ENCODE data around the gene FABP3. TPM values are rescaled to one million over a fixed set of nuclear protein-coding genes. Genes with fewer than 3 reads are reported as not detected.

The FABP3 gene
- 2.7 TPM for polyA plus RNA-seq (2013, experiment 1 of 4)
- 2.0 TPM for polyA plus RNA-seq (2013, experiment 2 of 4)
- polyA plus RNA-seq (2013, experiment 3 of 4) = 2.8 TPM
- 1.4 TPM for polyA plus RNA-seq (2013, experiment 4 of 4)

GRCh38 chr1:31373056-31373896 lies at the start of gene FABP3:
FABP3 (minus strand) TSS chr1:31373076; CDS start chr1:31373014, 62 bp downstream.
- peaks cover 20% of the 10 kb centered on the region for H3K4me1 ChIP-seq (ENCODE audit: control insufficient read depth, insufficient read depth, low read length)
- WGBS, 2 experiments = 1% methylated on average over 44 of the region's 44 CpGs

DNA sequence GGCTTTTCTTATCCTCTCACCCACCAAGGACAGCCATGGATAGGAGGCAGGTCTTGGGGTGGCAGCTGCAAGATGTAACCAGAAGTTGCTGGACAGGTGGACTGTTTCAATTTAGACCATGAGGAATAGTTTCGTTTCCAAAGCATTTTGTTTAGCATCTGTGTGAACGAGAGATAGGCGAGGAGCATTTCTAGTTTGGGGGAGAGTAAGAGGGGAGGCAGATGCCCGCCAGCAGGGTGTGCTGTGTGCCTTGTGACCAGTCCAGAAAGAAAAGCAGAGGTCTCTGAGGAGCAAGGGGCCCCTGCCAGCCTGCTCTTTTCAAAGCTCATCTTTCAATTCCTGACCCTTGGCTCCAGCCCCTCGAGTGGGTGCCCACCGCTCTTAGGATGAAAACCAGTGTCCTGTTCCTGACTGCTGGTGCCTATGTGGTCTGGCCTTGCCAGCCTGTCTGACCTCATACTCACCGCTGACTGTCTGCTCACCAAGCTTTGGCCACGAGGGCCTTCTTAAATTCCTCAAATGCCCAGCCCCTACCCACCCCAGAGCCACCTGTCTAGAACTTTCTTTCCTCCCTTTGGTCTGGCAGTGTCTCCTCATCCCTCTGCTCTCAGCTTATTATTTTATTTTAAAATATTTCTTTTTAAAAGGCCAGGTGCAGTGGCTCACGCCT lies 48.6 kb upstream of the FABP3 start:
- Histone ChIP-seq H3K27me3 (ENCODE audit: control insufficient read depth, insufficient read depth, low read length, poor library complexity, severe bottlenecking) (no peaks in the 10 kb centered on the region), H3K27ac (ENCODE audit: insufficient read depth, low read depth, low read length, poor library complexity, severe bottlenecking) (no peak overlapping the region), H3K36me3 (ENCODE audit: control insufficient read depth, insufficient read depth, low read length) (no peaks in the 10 kb centered on the region), H3K9me3 (ENCODE audit: control insufficient read depth, low read length) (no peaks in the 10 kb centered on the region), H3K4me1 (ENCODE audit: control insufficient read depth, insufficient read depth, low read length) (peaks cover 5% of the 10 kb centered on the region), H3K4me3 (ENCODE audit: insufficient read depth, low read depth, low read length) (no peak overlapping the region)
- WGBS, 2 experiments = 62 to 63% methylated on average over 9 of the region's 9 CpGs

More at GRCh38 chr1:31373056-31373896, at the start of gene FABP3:
- no peaks in the 10 kb centered on the region for H3K36me3 ChIP-seq (ENCODE audit: control insufficient read depth, insufficient read depth, low read length)
- no peaks in the 10 kb centered on the region for H3K9me3 ChIP-seq (ENCODE audit: control insufficient read depth, low read length)
- H3K27ac ChIP-seq (ENCODE audit: insufficient read depth, low read depth, low read length, poor library complexity, severe bottlenecking) = peak within 1 kb of the TSS; percentile 68
- H3K27me3 ChIP-seq (ENCODE audit: control insufficient read depth, insufficient read depth, low read length, poor library complexity, severe bottlenecking) = peaks cover 10% of the 10 kb centered on the region
- H3K4me3 ChIP-seq (ENCODE audit: insufficient read depth, low read depth, low read length) = peak within 1 kb of the TSS; percentile 41

- 82 to 84% methylated on average over 5 of the region's 5 CpGs for WGBS, 2 experiments
- no peak overlapping the region for H3K27ac ChIP-seq (ENCODE audit: insufficient read depth, low read depth, low read length, poor library complexity, severe bottlenecking)
- no peaks in the 10 kb centered on the region for H3K27me3 ChIP-seq (ENCODE audit: control insufficient read depth, insufficient read depth, low read length, poor library complexity, severe bottlenecking)
- H3K36me3 ChIP-seq (ENCODE audit: control insufficient read depth, insufficient read depth, low read length) = no peaks in the 10 kb centered on the region
- no peak overlapping the region for H3K4me3 ChIP-seq (ENCODE audit: insufficient read depth, low read depth, low read length)
- H3K9me3 ChIP-seq (ENCODE audit: control insufficient read depth, low read length) = no peaks in the 10 kb centered on the region
- H3K4me1 ChIP-seq (ENCODE audit: control insufficient read depth, insufficient read depth, low read length) = peaks cover 12% of the 10 kb centered on the region
These were observed 47.8 kb upstream of the FABP3 start for GRCh38 chr1:31420716-31421115.

- Histone ChIP-seq H3K4me1 (ENCODE audit: control insufficient read depth, insufficient read depth, low read length) (peaks cover 20% of the 10 kb centered on the region), H3K36me3 (ENCODE audit: control insufficient read depth, insufficient read depth, low read length) (no peaks in the 10 kb centered on the region), H3K27me3 (ENCODE audit: control insufficient read depth, insufficient read depth, low read length, poor library complexity, severe bottlenecking) (peaks cover 1% of the 10 kb centered on the region), H3K9me3 (ENCODE audit: control insufficient read depth, low read length) (no peaks in the 10 kb centered on the region), H3K4me3 (ENCODE audit: insufficient read depth, low read depth, low read length) (no peak overlapping the region), H3K27ac (ENCODE audit: insufficient read depth, low read depth, low read length, poor library complexity, severe bottlenecking) (no peak overlapping the region)
- WGBS, 2 experiments = 91 to 93% methylated on average over 4 of the region's 4 CpGs
These were observed 45.9 kb upstream of the FABP3 start for GRCh38 chr1:31418626-31419323.

DNA sequence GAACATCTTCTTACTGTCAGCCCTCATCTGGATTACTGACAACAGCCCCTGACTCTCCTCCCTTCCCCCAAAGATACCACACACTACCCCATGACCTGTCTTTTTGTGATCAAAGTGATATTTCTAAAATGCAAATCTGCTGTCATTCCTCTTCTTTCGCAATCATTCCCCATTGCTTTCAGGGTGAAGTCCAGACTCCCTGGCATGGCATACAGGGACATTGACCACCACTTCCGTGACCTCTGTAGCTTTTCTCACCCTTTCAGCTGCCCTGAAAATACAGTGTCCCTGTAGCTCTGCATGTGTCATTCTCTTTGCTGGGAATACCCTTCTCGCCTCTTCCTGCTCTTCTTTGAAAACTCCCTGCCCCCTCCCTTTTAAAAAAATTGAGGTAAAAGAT lies 44.3 kb upstream of the FABP3 start:
- Histone ChIP-seq H3K4me3 (ENCODE audit: insufficient read depth, low read depth, low read length) (no peak overlapping the region), H3K27me3 (ENCODE audit: control insufficient read depth, insufficient read depth, low read length, poor library complexity, severe bottlenecking) (peaks cover 17% of the 10 kb centered on the region), H3K36me3 (ENCODE audit: control insufficient read depth, insufficient read depth, low read length) (no peaks in the 10 kb centered on the region), H3K9me3 (ENCODE audit: control insufficient read depth, low read length) (no peaks in the 10 kb centered on the region), H3K27ac (ENCODE audit: insufficient read depth, low read depth, low read length, poor library complexity, severe bottlenecking) (no peak overlapping the region), H3K4me1 (ENCODE audit: control insufficient read depth, insufficient read depth, low read length) (peaks cover 24% of the 10 kb centered on the region)
- 81 to 85% methylated on average over 3 of the region's 3 CpGs for WGBS, 2 experiments

GRCh38 chr1:31416101-31416736 lies 43.3 kb upstream of the FABP3 start:
- H3K4me3 ChIP-seq (ENCODE audit: insufficient read depth, low read depth, low read length) = no peak overlapping the region
- WGBS, 2 experiments = 76 to 77% methylated on average over 6 to 7 of the region's 7 CpGs
- no peaks in the 10 kb centered on the region for H3K36me3 ChIP-seq (ENCODE audit: control insufficient read depth, insufficient read depth, low read length)
- H3K27me3 ChIP-seq (ENCODE audit: control insufficient read depth, insufficient read depth, low read length, poor library complexity, severe bottlenecking) = peaks cover 26% of the 10 kb centered on the region
- H3K27ac ChIP-seq (ENCODE audit: insufficient read depth, low read depth, low read length, poor library complexity, severe bottlenecking) = no peak overlapping the region
- H3K9me3 ChIP-seq (ENCODE audit: control insufficient read depth, low read length) = no peaks in the 10 kb centered on the region
- H3K4me1 ChIP-seq (ENCODE audit: control insufficient read depth, insufficient read depth, low read length) = peaks cover 22% of the 10 kb centered on the region

DNA sequence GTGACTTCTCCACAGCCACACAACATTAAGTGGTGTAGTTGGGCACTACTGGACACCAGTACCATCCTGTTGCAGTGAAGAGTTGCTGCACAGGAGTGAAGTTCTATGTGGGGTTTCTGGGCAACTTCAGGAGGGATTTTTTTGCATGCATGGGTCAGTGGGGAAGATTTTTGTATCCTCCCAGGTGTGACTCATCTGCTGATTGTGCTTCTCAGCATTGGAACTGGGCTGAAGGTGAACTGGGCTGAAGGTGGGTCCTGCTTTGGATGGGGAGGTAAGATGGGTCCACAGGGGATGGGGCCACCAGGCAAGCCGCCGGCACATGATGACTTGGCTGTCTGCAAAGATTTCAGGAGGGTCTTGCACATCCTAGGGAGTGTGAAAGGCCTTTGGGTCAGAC lies 42.8 kb upstream of the FABP3 start:
- H3K27ac ChIP-seq (ENCODE audit: insufficient read depth, low read depth, low read length, poor library complexity, severe bottlenecking) = no peak overlapping the region
- WGBS, 2 experiments = 87 to 97% methylated on average over 2 of the region's 2 CpGs
- H3K36me3 ChIP-seq (ENCODE audit: control insufficient read depth, insufficient read depth, low read length) = no peaks in the 10 kb centered on the region
- peaks cover 19% of the 10 kb centered on the region for H3K4me1 ChIP-seq (ENCODE audit: control insufficient read depth, insufficient read depth, low read length)
- no peaks in the 10 kb centered on the region for H3K9me3 ChIP-seq (ENCODE audit: control insufficient read depth, low read length)
- H3K27me3 ChIP-seq (ENCODE audit: control insufficient read depth, insufficient read depth, low read length, poor library complexity, severe bottlenecking) = peaks cover 27% of the 10 kb centered on the region
- no peak overlapping the region for H3K4me3 ChIP-seq (ENCODE audit: insufficient read depth, low read depth, low read length)

DNA sequence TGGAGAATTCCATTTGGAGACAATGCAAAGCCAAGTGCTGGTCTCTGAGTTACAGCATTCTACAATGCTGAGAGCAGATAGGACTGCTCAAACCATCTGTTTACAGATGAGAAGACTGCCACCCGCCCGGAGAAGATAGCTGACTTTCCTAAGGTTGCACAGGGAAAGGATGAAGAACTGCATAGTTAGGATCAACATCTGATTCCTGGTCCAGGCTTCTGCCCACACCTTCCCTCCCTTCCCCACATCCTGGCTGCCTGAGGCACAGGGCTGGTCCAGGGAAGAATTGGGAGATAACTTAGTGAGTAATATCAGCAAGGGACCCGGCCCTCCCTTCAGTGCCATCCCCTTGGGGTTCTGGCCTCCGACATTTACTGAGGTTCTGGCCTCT lies 42.1 kb upstream of the FABP3 start:
- H3K4me3 ChIP-seq (ENCODE audit: insufficient read depth, low read depth, low read length) = peak overlapping the region; percentile 81
- H3K27me3 ChIP-seq (ENCODE audit: control insufficient read depth, insufficient read depth, low read length, poor library complexity, severe bottlenecking) = peaks cover 27% of the 10 kb centered on the region
- H3K36me3 ChIP-seq (ENCODE audit: control insufficient read depth, insufficient read depth, low read length) = no peaks in the 10 kb centered on the region
- no peak overlapping the region for H3K27ac ChIP-seq (ENCODE audit: insufficient read depth, low read depth, low read length, poor library complexity, severe bottlenecking)
- no peaks in the 10 kb centered on the region for H3K9me3 ChIP-seq (ENCODE audit: control insufficient read depth, low read length)
- WGBS, 2 experiments = 94 to 95% methylated on average over 4 of the region's 4 CpGs
- H3K4me1 ChIP-seq (ENCODE audit: control insufficient read depth, insufficient read depth, low read length) = peaks cover 19% of the 10 kb centered on the region

GRCh38 chr1:31413405-31414001 lies 40.6 kb upstream of the FABP3 start:
- WGBS, 2 experiments = 0% methylated on average over 54 of the region's 54 CpGs
- Histone ChIP-seq H3K4me1 (ENCODE audit: control insufficient read depth, insufficient read depth, low read length) (peaks cover 19% of the 10 kb centered on the region), H3K9me3 (ENCODE audit: control insufficient read depth, low read length) (no peaks in the 10 kb centered on the region), H3K27ac (ENCODE audit: insufficient read depth, low read depth, low read length, poor library complexity, severe bottlenecking) (no peak overlapping the region), H3K36me3 (ENCODE audit: control insufficient read depth, insufficient read depth, low read length) (no peaks in the 10 kb centered on the region), H3K27me3 (ENCODE audit: control insufficient read depth, insufficient read depth, low read length, poor library complexity, severe bottlenecking) (peaks cover 27% of the 10 kb centered on the region), H3K4me3 (ENCODE audit: insufficient read depth, low read depth, low read length) (peak overlapping the region; percentile 81)

All from ectodermal cell (in vitro differentiated cells).